ENCODE measurements around the gene SUGP2.

The SUGP2 gene

DNA sequence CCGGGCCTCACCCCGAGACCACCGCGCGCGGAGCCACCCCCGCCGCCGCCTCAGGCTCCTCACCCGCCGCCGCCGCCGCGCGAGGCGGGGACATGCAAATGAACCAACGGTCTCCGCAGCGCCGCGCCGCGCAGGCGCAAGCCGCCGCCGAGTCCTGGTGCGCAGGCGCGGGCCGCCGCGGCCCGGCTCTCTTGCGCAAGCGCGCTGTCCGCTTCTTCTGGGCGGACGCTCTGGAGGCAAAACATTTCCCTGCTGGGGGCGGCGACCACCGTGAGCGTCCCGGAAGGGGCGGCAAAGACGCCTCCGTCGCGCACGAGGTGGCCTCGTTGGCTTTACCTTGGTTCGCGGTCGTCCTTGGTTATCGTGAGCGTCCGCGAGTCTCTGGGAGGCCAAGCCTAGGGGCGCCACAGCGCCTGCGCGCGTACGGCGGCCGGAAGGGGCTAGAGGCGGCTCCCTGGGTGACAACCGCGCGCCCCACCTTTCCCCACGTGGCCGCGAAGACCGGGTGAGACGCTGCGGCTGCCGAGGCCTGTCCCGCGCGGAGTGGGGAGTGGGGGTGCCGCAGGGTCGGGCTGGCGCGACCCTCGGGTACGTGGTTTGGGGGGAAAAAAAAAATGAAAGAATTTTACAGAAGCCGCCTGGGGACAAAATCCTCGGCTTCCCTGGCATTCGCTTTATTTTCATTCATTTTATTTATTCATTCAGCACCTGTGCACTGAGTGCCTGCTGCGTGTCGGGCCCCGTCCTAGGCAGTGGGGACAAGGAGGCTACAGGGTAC is at the start of gene SUGP2, which contains the start of gene ARMC6:
TSS of gene SUGP2 (minus strand) at position 92 of the 778 bp plus-strand sequence. CDS start 2,446 bp downstream, outside the sequence.
TSS of gene ARMC6 (plus strand) at position 178 of the 778 bp plus-strand sequence. CDS start 607 bp downstream, outside the sequence.
- in situ Hi-C loops (cut with HindIII; ENCODE audit: low pct_ligation_motif_present, low pct_unique_long_range_greater_than_20kb, low sequenced_read_pairs) = no loop called here
- DNase-seq = peak; percentile 81

DNA sequence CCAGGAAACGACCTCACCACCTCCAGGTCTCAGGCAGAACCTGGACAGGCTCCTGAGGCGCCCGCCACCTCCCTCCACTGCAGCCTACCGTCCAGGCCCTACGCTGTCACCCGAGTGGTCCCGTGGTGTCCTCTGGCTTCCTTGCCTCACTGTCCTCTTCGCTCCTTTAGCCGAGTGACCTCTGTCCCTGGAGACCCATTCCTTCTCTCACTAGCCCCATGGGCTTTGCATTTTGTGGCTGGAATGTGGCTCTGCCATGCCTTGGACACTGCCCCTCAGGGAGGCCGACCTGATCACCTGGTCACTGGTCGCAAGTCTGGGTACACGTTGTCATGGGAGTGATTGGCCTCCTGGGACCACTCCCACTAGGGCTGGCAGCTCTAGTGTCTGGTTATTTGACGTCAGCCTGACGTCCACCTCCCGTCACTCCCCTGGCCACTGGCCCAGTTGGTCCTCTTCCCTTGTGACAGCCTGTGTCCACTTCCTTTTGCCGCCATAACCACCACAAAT is 48.4 kb upstream of the SUGP2 start:
- in situ Hi-C loops (cut with HindIII; ENCODE audit: low pct_ligation_motif_present, low pct_unique_long_range_greater_than_20kb, low sequenced_read_pairs) = no loop called here
- no peak for DNase-seq

DNA sequence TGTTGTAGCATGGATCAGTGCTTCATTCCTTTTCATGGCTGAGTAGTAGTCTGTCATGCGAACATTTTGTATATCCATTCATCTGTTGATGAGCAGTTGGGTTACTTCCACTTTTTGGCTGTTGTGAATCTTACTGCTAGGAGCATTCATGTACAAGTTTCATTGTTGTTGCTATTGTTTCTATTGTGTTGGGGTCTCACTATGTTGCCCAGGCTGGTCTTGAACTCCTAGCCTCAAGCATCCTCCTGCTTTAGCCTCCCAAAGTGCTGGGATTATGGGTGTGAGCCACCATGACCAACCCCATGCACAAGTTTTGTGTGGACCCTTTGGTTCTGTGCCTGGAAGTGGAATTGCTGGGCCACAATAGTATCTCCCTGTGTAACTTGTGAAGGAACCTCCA is 46.3 kb upstream of the SUGP2 start:
- in situ Hi-C loops (cut with HindIII; ENCODE audit: low pct_ligation_motif_present, low pct_unique_long_range_greater_than_20kb, low sequenced_read_pairs) = no loop called here
- no peak for DNase-seq

DNA sequence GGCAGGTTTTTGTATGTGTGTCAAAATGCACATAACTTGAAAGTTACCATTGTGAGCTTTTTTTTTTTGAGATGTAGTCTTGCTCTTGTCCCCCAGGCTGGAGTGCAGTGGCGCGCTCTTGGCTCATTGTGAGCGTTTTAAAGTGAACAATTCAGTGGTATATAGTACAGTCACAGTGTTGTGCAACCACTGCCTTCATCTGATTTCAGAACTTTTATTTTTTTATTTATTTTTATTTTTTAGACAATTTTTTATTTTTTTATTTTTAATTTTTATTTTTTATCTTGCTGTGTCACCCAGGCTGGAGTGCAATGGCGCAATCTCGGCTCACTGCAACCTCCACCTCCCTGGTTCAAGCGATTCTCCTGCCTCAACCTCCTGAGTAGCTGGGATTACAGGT is 45.5 kb upstream of the SUGP2 start:
- in situ Hi-C loops (cut with HindIII; ENCODE audit: low pct_ligation_motif_present, low pct_unique_long_range_greater_than_20kb, low sequenced_read_pairs) = no loop called here
- DNase-seq = no peak

DNA sequence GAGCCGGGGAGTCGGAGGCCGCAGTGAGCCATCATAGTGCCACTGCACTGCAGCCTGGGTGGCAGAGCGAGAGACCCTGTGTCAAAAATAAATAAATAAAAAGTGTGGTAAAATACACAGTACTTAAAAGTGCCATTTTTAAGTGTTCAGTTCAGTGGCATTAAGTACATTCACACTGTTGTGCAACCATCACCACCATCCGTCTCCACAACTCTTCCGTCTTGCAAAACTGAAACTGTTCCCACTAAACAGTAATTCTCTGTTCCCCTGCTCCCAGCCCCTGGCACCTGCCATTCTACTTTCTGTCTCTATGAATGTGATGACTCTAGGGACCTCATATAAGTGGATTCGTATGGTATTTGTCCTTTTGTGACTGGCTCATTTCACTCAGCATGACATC is 43.8 kb upstream of the SUGP2 start:
- DNase-seq = no peak
- in situ Hi-C loops (cut with HindIII; ENCODE audit: low pct_ligation_motif_present, low pct_unique_long_range_greater_than_20kb, low sequenced_read_pairs) = no loop called here

DNA sequence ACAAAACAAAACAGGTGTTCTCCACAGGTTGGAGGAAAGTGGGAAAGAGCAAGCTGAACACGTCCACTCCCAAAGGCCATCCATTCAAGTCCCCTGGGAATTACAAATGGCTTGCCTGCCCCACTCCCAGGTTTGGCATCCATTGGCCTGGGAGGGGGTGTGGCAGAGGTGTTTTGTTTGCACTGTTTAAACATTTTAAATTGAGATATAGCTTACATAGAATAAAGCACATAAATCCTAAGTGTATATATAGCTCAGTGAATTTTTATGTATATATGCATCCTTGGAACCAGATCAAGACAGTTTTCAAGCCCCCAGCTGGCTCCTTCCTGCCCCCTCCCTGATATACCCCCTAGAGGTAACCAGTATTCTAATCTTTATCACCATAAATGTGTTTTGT is 43.2 kb upstream of the SUGP2 start:
- in situ Hi-C loops (cut with HindIII; ENCODE audit: low pct_ligation_motif_present, low pct_unique_long_range_greater_than_20kb, low sequenced_read_pairs) = no loop called here
- DNase-seq = no peak

DNA sequence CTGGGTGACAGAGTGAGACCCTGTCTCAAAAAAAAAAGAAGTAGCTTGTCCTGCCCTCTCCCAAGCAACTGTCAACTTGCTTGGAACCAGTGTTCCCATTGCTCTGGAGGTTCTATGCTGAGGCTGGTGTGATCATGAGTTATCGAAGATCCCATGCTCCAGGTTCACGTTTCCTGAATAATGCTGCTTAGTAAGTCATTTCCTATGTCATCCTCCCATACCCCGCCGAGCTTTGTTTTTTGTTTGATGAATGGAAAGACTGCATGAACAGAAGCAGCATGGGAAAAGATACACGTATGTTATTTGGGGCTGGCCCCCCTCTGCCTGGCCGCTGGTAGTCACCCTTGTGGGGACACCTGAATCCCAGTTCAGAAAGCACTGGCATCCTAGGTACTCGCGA is 41.8 kb upstream of the SUGP2 start:
- no peak for DNase-seq
- in situ Hi-C loops (cut with HindIII; ENCODE audit: low pct_ligation_motif_present, low pct_unique_long_range_greater_than_20kb, low sequenced_read_pairs) = no loop called here

DNA sequence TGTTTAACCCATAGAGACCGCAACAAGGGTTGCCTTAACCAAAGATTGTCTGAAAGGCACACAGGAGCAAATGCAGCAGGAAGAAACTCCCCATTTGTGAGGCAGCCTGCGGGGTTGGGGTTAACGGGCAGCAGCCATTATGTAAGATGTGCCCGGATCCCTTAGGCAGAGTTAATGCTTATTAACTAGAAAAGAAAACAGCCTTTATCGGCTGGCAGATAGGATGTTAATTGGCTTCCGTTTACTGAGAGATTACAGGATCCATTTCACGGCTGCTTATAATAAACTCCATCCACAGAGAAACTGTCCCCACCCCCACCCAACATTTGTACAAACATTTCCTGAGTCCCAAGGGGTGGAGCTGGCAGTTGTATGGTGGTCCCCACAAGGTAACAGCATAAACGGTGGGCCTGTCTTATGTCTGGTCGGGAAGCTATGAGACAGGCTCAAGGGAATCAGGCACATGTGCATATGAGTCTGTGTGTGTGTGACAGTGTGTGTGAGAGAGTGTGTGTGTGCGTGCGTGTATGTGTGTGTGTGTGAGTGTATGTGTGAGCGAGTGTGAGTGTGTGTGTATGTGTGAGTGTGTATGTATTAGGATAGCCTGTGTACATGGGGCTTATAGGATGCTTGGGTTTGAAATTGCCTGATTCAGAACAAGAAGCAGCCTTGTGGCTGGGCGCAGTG is 41.0 kb upstream of the SUGP2 start:
- no peak for DNase-seq
- in situ Hi-C loops (cut with HindIII; ENCODE audit: low pct_ligation_motif_present, low pct_unique_long_range_greater_than_20kb, low sequenced_read_pairs) = no loop called here

DNA sequence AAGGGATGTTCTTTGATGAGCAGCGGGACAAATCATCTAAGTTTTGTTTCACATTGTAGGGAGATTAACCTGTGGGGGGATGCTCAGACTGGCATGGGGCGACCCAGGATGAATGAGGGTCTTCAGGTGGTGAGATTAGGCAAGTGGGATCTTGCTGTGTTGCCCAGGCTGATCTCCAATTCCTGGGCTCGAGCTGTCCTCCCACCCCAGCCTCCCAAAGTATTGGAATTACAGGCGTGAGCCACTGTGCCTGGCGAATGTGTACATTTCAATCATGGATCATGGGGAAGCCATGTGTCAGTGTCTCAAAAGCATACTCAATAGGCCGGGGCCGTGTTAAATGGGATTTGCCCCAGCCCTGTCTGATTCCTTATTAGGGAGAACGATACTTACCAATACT is 38.6 kb upstream of the SUGP2 start:
- in situ Hi-C loops (cut with HindIII; ENCODE audit: low pct_ligation_motif_present, low pct_unique_long_range_greater_than_20kb, low sequenced_read_pairs) = no loop called here
- DNase-seq = no peak

DNA sequence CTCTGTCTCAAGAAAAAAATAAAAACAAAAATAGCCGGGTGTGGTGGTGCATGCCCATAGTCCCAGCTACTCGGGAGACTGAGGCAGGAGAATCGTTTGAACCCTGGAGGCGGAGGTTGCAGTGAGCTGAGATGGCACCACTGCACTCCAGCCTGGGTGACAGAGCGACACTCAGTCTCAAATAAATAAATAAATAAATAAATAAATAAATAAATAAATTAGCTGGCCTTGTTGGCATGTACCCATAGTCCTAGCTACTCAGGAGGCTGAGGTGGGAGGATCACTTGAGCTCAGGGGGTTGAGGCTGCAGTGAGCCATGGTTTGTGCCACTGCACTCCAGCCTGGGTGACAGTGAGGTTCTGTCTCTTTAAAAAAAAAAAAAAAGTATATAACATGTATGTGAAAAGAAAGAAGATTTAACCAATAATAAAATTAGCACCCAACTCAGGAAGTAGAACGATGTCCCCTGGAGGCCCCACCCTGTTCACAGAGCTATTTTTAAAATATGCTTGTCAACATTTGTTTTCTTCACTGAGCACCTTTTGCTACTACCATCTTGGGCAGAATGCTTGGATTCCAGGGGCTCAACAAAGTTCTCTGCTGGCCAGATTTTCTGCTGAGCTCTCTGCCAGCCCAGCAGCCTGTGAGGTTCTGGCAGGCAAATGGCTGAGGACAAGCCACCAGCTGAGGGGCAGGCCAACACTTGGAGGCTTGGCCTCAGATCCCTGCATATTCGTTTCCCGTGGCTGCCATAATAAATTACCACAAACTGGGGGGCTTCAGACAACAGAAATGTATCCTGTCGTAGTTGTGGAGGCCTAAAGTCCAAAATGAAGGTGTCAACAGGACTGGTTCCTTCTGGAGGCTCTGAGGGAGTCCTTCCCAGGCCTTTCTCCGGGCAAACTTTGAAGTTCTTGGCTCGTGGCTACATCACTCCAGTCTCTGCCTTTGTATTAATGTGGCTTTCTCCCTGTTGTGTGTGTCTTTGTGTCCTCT is 35.6 kb upstream of the SUGP2 start:
- no peak for DNase-seq
- in situ Hi-C loops (cut with HindIII; ENCODE audit: low pct_ligation_motif_present, low pct_unique_long_range_greater_than_20kb, low sequenced_read_pairs) = no loop called here

DNA sequence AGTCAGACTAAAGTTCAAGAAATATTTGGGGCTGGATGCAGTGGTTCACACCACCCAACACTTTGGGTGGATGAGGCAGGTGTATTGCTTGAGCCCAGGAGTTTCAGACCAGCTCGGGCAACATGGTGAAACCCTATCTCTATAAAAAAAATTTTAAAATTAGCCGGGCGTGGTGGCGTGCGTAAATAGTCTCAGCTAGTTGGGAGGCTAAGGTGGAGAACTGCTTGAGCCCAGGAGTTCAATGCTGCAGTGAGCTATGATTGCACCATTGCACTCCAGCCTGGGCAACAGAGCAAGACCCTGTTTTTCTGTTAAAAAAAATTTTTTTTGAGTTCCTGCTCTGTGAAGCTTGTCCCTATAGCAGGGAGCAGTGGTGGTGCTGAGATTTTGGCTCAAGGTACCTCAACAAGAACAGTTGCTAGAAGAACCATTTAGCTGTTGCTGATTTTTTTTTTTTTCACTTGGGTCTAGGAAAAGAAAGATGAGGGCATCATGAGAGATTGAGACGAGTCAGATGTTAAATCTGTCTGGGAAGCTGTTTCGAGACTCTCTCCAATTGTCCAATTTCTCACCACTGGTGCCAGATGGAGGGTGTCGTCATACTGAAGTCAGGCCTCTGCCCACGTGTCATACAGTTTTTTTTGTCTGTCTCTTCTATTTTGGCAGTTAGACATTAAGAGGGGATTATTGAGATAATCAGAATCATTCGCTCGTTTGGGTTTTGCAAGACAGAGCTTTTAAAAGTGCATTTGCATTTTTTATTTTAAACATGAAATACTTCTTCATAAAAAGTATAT is 34.2 kb upstream of the SUGP2 start:
- in situ Hi-C loops (cut with HindIII; ENCODE audit: low pct_ligation_motif_present, low pct_unique_long_range_greater_than_20kb, low sequenced_read_pairs) = no loop called here
- DNase-seq = no peak

DNA sequence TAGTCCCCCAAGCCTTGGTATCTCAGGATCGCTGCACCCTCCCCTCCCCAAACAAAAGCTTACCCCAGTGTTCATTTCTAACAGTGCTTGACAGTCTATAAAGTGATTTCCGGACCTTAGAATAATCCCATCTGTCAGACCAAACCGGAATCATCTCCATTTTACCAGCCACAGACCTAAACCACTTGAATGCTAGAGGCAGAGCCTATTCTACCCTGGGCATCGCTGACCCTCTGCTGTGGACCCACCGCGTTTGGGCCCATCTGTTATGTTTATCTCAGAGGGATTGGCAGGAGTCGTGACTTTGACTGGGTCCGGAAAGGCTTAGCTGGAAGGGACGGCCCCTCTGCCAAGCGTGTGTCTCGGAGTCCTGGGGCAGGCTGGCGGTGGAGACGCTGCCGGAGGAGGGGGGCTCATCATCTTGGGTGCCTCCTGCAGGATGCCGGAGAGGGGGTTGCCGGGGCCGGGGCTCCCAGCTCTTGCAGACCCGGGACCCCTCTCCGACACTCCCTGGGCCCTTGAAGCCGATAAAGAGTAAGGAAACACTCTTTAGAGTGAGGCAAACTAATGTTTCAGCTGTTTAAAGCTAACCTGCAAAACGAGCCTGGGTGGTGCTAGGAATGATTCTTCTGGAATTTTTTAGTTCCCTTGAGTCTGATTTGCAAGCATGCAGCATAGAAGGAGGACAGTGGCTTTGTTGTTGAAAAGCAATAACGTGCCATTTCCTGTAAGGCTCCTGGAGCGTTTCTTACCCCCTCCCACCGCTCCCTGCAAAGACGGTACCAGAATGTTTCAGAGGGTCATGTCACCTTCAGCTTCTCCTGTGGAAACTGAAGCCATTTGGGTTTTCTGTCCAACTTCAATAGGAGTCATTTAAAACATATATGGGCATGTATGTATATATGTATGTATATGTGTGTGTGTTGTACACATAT is 31.8 kb upstream of the SUGP2 start:
- DNase-seq = no peak
- in situ Hi-C loops (cut with HindIII; ENCODE audit: low pct_ligation_motif_present, low pct_unique_long_range_greater_than_20kb, low sequenced_read_pairs) = no loop called here

DNA sequence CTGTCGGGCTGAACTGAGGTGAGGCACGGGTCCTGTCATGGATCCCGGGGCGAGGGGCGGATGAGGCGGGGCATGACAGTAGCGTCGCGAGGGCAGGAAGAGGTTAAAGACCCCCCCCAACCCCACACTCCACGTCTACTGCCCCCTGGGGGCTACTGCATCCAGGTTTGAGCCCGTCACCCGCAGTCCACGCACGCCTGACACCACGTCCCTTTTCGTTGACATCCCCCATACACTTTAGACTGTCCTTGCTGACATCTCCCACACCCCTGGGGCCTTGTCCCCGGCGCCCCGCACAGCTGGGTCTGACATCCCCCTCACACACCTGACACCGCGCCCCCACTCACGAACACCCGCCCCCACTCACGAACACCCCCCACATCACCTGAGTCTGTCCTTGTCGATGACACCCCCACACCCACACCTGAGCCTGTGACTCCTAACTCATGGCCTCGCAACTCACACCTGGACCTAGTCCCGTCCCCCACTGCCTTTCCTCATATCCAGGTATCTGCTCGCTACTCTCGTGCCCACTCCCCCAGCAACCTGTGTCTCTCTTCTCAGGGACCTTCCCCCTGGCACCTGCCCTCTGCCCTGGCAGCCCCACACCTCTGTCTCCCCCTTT is 30.9 kb upstream of the SUGP2 start:
- in situ Hi-C loops (cut with HindIII; ENCODE audit: low pct_ligation_motif_present, low pct_unique_long_range_greater_than_20kb, low sequenced_read_pairs) = no loop called here
- DNase-seq = no peak

DNA sequence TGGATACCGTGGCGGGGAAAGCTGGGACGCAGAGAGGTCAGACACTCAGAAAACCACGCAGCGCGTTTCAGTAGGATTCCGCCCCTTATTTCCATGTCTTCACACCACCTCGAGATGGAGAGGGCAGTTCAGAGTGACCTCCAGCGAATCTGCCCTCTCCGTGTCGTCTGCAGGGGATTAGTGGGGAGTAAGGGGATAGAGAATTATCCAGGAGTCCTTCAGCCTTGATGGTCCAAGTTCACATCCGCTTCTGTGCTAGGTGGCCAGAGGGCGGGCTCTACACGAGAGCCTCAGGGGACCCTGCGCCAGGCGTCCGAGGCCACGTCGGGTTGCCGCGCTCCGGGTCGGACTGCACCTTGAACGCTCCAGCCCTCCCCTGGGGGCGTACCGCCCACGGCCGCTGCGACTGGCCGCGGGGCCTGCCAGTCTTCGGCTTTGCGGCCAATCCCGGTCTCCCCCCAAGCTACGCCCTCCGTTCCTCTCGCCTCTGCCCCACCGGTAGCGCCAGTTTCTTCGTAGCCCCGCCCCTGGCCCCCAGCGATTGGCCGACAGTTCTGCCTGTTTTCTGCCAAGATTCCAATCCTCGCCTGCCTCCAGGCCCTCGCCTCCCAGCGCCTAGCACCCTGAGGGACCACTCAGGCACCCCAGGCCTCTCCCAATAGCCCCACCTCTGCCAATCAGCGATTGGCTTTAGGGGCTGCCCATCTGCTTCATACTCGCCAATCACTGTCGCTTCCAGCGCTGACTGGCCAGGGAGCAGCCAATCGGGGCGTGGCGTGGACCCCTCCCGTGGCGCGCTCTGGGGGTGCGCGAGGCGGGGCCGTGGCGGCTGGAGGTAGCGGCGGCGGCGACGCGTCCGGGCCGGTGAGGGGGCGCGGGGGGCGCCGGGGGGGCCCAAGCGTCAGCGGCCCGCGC is 30.1 kb upstream of the SUGP2 start, which contains the start of gene SLC25A42:
TSS of gene SLC25A42 (plus strand) at position 812 of the 915 bp plus-strand sequence. CDS start 32,131 bp downstream, outside the sequence.
- in situ Hi-C loops (cut with HindIII; ENCODE audit: low pct_ligation_motif_present, low pct_unique_long_range_greater_than_20kb, low sequenced_read_pairs) = no loop called here
- peak; percentile 99 for DNase-seq

DNA sequence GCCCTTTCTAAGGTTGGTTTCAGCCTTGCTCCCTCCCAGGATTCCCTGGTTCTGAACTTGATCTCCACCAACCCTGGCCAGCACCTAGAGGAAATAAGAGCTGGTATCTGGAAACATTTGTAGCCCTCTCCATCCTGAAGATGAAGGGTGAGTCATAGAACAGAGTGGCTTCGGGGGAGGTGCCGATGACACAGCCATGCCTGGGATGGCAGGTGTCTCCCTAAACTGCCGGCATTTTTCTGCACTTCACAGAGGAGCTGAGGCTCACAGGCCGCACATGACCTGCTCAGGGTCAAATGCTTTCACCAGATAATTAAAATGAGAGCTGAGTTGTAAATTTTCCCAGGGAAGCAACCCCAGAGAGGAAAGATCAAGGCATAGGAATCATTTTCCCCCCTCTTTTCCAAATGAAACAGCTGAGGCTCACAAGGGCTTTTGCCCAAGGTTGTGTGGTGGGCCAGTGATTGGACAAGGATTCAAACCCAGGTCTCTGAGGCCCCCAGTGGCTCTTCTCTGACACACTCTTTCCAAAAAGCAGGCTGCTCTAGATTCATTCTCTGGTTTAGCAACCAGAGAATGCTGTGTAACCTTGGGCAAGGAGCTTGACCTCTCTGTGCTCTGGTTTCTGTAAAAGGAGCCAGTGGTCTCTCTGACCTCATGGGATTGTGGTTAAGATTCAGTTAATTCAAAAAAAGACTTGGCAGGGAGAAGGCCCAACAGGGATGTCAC is 29.3 kb upstream of the SUGP2 start:
- in situ Hi-C loops (cut with HindIII; ENCODE audit: low pct_ligation_motif_present, low pct_unique_long_range_greater_than_20kb, low sequenced_read_pairs) = no loop called here
- peak; percentile 30 for DNase-seq
